Measurements from ENCODE around the gene POLRMT.

Gene POLRMT

GRCh38 chr19:575527-576506, 57.5 kb downstream of the POLRMT start:
- peak overlapping the region; percentile 40 for H3K4me3 ChIP-seq (replicated peaks; ENCODE audit: low read depth, low read length)
- DNase-seq (ENCODE audit: low read depth) = peak; percentile 52
- TF ChIP-seq, protein P1, sequence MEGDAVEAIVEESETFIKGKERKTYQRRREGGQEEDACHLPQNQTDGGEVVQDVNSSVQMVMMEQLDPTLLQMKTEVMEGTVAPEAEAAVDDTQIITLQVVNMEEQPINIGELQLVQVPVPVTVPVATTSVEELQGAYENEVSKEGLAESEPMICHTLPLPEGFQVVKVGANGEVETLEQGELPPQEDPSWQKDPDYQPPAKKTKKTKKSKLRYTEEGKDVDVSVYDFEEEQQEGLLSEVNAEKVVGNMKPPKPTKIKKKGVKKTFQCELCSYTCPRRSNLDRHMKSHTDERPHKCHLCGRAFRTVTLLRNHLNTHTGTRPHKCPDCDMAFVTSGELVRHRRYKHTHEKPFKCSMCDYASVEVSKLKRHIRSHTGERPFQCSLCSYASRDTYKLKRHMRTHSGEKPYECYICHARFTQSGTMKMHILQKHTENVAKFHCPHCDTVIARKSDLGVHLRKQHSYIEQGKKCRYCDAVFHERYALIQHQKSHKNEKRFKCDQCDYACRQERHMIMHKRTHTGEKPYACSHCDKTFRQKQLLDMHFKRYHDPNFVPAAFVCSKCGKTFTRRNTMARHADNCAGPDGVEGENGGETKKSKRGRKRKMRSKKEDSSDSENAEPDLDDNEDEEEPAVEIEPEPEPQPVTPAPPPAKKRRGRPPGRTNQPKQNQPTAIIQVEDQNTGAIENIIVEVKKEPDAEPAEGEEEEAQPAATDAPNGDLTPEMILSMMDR (IDR thresholded peaks at IDR 0.05; ENCODE audit: low read length, missing control alignments) = no peak

GRCh38 chr19:574658-575526, 58.4 kb downstream of the POLRMT start:
- peak; percentile 51 for DNase-seq (ENCODE audit: low read depth)
- peak overlapping the region; percentile 40 for H3K4me3 ChIP-seq (replicated peaks; ENCODE audit: low read depth, low read length)
- TF ChIP-seq, protein P1 (IDR thresholded peaks at IDR 0.05; ENCODE audit: low read length, missing control alignments) = no peak

DNA sequence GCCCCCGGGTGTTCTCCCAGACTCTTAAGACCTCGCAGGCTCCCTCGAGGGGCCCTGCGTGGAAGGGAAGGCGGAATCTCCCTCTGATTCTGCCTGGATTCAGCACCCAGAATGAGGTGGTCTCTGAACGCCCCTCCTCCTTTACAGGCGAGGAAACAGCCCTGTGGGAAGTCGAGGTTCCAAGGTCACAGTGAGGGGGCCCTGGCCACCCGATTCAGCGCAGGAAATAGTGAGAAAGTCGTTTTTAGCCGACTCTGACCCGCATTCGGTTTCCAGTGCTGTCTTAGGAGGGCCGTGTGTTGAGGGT, 59.9 kb downstream of the POLRMT start:
- H3K4me3 ChIP-seq (replicated peaks; ENCODE audit: low read depth, low read length) = peak overlapping the region; percentile 89
- no peak for DNase-seq (ENCODE audit: low read depth)
- TF ChIP-seq, protein P1 (IDR thresholded peaks at IDR 0.05; ENCODE audit: low read length, missing control alignments) = no peak

GRCh38 chr19:572743-573518, 60.4 kb downstream of the POLRMT start:
- TF ChIP-seq, protein P1 (IDR thresholded peaks at IDR 0.05; ENCODE audit: low read length, missing control alignments) = no peak
- peak overlapping the region; percentile 89 for H3K4me3 ChIP-seq (replicated peaks; ENCODE audit: low read depth, low read length)
- peak; percentile 60 for DNase-seq (ENCODE audit: low read depth)

DNA sequence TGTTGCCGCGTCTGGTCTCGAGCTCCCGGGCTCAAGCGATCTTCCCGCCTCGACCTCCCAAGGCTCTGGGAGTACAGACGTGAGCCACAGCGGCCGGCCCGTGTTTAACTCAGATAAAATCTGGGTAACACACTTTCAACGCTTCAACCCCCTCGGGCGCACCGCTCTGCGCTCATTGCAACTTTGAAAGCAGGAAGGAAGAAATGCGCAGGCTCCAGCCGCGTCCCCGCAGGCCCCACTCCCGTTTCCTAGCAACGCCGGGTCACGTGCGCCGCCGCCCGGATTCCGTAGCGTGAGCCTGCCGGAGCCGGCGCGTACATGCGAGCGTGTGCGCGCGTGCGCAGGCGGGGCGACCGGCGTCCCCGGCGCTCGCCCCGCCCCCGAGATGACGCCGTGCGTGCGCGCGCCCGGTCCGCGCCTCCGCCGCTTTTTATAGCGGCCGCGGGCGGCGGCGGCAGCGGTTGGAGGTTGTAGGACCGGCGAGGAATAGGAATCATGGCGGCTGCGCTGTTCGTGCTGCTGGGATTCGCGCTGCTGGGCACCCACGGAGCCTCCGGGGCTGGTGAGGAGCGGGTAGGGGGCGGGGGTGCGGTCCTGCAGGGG, 61.1 kb downstream of the POLRMT start, which contains the start of gene BSG:
BSG (plus strand) TSS at position 457 of the 603 bp plus-strand sequence; CDS start at position 496, 39 bp downstream.
- peak; percentile 98 for DNase-seq (ENCODE audit: low read depth)
- TF ChIP-seq, protein P1 (IDR thresholded peaks at IDR 0.05; ENCODE audit: low read length, missing control alignments) = no peak
- H3K4me3 ChIP-seq (replicated peaks; ENCODE audit: low read depth, low read length) = peak within 1 kb of the TSS; percentile 89

- TF ChIP-seq, protein P1 (IDR thresholded peaks at IDR 0.05; ENCODE audit: low read length, missing control alignments) = no peak
- DNase-seq (ENCODE audit: low read depth) = peak; percentile 31
- H3K4me3 ChIP-seq (replicated peaks; ENCODE audit: low read depth, low read length) = peak overlapping the region; percentile 60
Measured at GRCh38 chr19:571566-571974, 61.8 kb downstream of the POLRMT start.
